Transverse colon (tissue), 4 donors: ENCODE data around the gene KNDC1. TPM values are rescaled to one million over a fixed set of nuclear protein-coding genes. Genes with fewer than 3 reads are reported as not detected.

Source experiments
- DNase-seq: peaks from one replicate; pipeline ENCODE4 v3.0.0-alpha.2; 2019
- H3K27ac ChIP-seq, 4 donors: fragments of 200-600 bp; sonication (generic); 2 replicates each; pipeline ENCODE4 v1.5.1; 2016 to 2018; ENCODE audit warnings: inconsistent platforms in 4 of 4
- H3K27me3 ChIP-seq: fragments of 200-600 bp; sonication (generic); 2 replicates; pipeline ENCODE4 v1.5.1; 2017; ENCODE audit warnings: inconsistent platforms
- H3K36me3 ChIP-seq, 4 donors: fragments of 200-600 bp; sonication (generic); 2 replicates each; pipeline ENCODE4 v1.5.1; 2017 to 2019; ENCODE audit warnings: inconsistent platforms in 4 of 4
- H3K4me1 ChIP-seq, 4 donors: fragments of 200-600 bp; sonication (generic); 2 replicates each; pipeline ENCODE4 v1.5.1; 2017 to 2020; ENCODE audit warnings: inconsistent platforms in 4 of 4
- H3K4me3 ChIP-seq, 4 donors: fragments of 200-600 bp; sonication (generic); 1 replicate in 1 of 4; 2 replicates in 3 of 4; pipeline versions ENCODE4 v1.5.1 to v1.6.1; 2017 to 2019; ENCODE audit warnings: inconsistent platforms in 4 of 4
- H3K9me3 ChIP-seq, 2 donors: fragments of 200-600 bp; sonication (generic); 2 replicates each; pipeline ENCODE4 v1.5.1; 2017 to 2019; ENCODE audit warnings: inconsistent platforms in 2 of 2
- EP300 ChIP-seq: sonication (generic); formaldehyde crosslinking; IDR thresholded peaks from one replicate; pipeline ENCODE4 v1.6.1; 2017; ENCODE audit warnings: antibody characterized with exemption, low read depth
- POLR2A ChIP-seq: fragments of 450-650 bp; IDR thresholded peaks from one replicate; pipeline ENCODE4 v1.6.1; 2016; ENCODE audit warnings: antibody characterized with exemption, mild to moderate bottlenecking, moderate library complexity
- POLR2AphosphoS5 ChIP-seq, 3 donors: sonication (generic); formaldehyde crosslinking; IDR thresholded peaks; one replicate each; pipeline ENCODE4 v1.6.1; 2016; ENCODE audit warnings: antibody characterized with exemption in 3 of 3
- WGBS, 2 donors: methylation state at CpG; one replicate each; pipeline ENCODE4 v1.1.5; 2018; ENCODE audit warnings: low coverage in 1 of 2; 5-methylcytosine and 5-hydroxymethylcytosine counted together
- in situ Hi-C, 4 donors: fragments of 200-750 bp; cut with MboI; loops; one replicate each; pipeline versions ENCODE4 v1.15.0 to v1.15.1; 2017; ENCODE audit warnings: low sequenced_read_pairs in 3 of 4, low pct_ligation_motif_present in 1 of 4, low pct_unique_long_range_greater_than_20kb in 1 of 4
- intact Hi-C: fragments of 100-400 bp; cut with DNase I; formaldehyde crosslinking; loops from one replicate; pipeline ENCODE4 v1.15.1; 2023; ENCODE audit warnings: low total_unique reads
- total RNA-seq, 4 donors: library from RNA; depleted of rRNA; stranded (reverse); fragments of >200 nt; gene quantifications; one replicate each; pipeline ENCODE4 v1.1.0, GENCODE V29; 2016
- TF ChIP-seq, protein P1 (sequence below), 5 experiments: fragments of 200-600 bp in 3 of 5; fragments of 450-650 bp in 2 of 5; sonication (generic) in 3 of 5; IDR thresholded peaks; 1 replicate in 2 of 5; 2 replicates in 3 of 5; pipeline ENCODE4 v1.5.1; 2016 to 2017; ENCODE audit warnings: antibody characterized with exemption in 5 of 5, inconsistent platforms in 3 of 5, mild to moderate bottlenecking in 2 of 5, moderate library complexity in 1 of 5

Gene KNDC1
- total RNA-seq, 4 donors from 2014 or later, result 0.14 to 1.2 TPM; not detected in 2

DNA sequence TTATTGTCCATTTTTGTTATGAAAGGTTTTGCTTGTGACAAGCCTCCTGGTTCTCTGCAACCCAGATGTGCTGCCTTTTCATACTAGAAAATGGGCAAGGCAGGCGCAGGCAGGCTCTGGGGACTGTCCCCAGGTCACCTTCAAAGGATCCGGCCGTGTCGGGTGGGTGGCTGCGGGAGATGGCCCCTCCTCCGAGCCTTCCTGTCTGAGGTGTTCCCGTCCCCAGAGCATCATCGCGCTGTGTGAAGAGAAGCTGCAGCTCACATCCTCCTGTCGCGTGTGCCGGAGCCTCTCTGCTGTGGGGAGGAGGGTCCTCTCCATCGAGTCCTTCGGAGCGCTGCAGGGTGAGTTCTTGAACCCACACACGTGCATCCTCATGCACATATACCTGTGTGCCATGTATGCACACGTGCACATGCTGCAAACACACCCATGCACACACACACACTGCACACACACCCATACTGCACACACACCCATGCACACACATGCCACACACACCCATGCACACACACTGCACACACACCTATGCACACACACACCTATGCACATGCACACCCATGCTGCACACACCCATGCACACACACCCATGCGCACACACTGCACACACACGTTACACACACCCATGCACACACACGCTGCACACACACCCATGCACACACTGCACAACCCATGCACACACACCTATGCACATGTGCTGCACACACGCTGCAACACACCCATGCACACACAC lies 23.8 kb downstream of the KNDC1 start:
- intact Hi-C loops, result no loop called here
- TF ChIP-seq, protein P1, sequence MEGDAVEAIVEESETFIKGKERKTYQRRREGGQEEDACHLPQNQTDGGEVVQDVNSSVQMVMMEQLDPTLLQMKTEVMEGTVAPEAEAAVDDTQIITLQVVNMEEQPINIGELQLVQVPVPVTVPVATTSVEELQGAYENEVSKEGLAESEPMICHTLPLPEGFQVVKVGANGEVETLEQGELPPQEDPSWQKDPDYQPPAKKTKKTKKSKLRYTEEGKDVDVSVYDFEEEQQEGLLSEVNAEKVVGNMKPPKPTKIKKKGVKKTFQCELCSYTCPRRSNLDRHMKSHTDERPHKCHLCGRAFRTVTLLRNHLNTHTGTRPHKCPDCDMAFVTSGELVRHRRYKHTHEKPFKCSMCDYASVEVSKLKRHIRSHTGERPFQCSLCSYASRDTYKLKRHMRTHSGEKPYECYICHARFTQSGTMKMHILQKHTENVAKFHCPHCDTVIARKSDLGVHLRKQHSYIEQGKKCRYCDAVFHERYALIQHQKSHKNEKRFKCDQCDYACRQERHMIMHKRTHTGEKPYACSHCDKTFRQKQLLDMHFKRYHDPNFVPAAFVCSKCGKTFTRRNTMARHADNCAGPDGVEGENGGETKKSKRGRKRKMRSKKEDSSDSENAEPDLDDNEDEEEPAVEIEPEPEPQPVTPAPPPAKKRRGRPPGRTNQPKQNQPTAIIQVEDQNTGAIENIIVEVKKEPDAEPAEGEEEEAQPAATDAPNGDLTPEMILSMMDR (IDR thresholded peaks at IDR 0.05), result no peak
- no peak for TF ChIP-seq POLR2AphosphoS5 (IDR thresholded peaks at IDR 0.05)
- TF ChIP-seq EP300, result no peak
- TF ChIP-seq POLR2A, result no peak

DNA sequence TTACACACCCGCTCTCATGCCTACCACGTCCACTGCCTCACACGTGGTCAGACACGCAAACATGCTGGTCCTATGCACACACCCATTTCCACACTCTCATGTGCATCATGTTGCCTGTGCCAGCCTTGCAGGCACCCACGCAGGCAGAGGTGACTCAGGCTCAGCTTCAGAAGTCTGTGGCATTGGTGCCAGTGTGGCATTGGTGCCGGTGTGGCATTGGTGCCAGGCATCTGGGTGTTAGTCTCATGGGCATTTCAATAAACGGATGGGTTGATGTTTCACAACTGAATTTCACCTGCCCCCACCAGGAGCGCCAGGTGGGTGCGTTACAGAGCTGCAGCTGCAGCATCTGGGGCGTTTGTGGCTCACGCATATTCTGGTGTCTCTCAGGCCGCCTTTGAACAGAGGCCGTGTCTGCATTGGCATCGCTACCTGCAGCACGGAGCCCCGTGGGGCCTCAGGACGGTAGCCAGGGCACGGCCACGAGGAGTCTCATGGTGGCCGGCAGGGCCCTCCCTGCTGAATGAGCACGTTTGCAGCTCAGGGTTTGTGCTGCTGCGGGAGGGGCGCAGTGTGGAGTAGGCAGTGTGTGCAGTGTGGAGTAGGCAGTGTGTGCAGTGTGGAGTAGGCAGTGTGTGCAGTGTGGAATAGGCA lies 24.7 kb downstream of the KNDC1 start:
- intact Hi-C loops (no loop called here), in situ Hi-C loops (no loop called here)
- Histone ChIP-seq H3K27ac (no peak overlapping the region), H3K4me3 (no peak overlapping the region), H3K36me3 (no peaks in the 10 kb centered on the region), H3K4me1 (no peaks in the 10 kb centered on the region), H3K27me3 (no peaks in the 10 kb centered on the region), H3K9me3 (no peaks in the 10 kb centered on the region)
- TF ChIP-seq EP300 (no peak), POLR2AphosphoS5 (IDR thresholded peaks at IDR 0.05) (no peak), POLR2A (no peak)
- TF ChIP-seq, protein P1 (IDR thresholded peaks at IDR 0.05), result no peak
- no peak for DNase-seq
- whole genome bisulfite sequencing, 2 donors, result 78 to 86% methylated on average over 4 to 23 of the region's 23 CpGs

More for the DNA sequence above, 23.8 kb downstream of the KNDC1 start:
- in situ Hi-C loops, result no loop called here
- WGBS, 2 donors, result 75% methylated on average over 18 of the region's 21 CpGs; no CpG with 5 or more reads in 1 of the 2 donors
- H3K36me3 ChIP-seq, result no peaks in the 10 kb centered on the region
- no peak overlapping the region for H3K27ac ChIP-seq
- H3K4me3 ChIP-seq, result no peak overlapping the region
- H3K4me1 ChIP-seq, result no peaks in the 10 kb centered on the region
- H3K9me3 ChIP-seq, result no peaks in the 10 kb centered on the region
- no peak for DNase-seq
- H3K27me3 ChIP-seq, result no peaks in the 10 kb centered on the region

DNA sequence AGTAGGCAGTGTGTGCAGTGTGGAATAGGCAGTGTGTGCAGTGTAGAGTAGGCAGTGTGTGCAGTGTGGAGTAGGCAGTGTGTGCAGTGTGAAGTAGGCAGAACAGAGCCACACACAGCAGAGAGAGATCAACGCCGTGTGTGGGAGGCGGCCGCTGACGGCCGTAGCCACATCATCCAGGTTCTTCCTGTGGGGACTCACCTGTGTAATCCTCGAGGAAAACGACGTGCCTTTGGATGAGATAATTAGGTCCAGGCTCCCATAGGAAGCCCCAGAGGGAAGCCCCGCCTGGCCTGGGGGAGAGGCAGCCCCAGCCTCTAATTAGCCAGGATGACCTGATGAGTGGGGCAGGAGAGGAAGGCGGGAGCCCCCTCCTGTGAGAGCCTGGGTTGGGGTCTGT lies 25.4 kb downstream of the KNDC1 start:
- no peaks in the 10 kb centered on the region for H3K27me3 ChIP-seq
- in situ Hi-C loops (no loop called here), intact Hi-C loops (no loop called here)
- no peaks in the 10 kb centered on the region for H3K9me3 ChIP-seq
- no peak for TF ChIP-seq EP300
- TF ChIP-seq, protein P1 (IDR thresholded peaks at IDR 0.05), result no peak
- no peak for TF ChIP-seq POLR2AphosphoS5 (IDR thresholded peaks at IDR 0.05)
- TF ChIP-seq POLR2A, result no peak
- H3K4me3 ChIP-seq, result no peak overlapping the region
- 68% methylated on average over 11 of the region's 11 CpGs; no CpG with 5 or more reads in 1 of the 2 donors for WGBS, 2 donors
- H3K4me1 ChIP-seq, result no peaks in the 10 kb centered on the region
- no peaks in the 10 kb centered on the region for H3K36me3 ChIP-seq
- no peak overlapping the region for H3K27ac ChIP-seq
- no peak for DNase-seq

DNA sequence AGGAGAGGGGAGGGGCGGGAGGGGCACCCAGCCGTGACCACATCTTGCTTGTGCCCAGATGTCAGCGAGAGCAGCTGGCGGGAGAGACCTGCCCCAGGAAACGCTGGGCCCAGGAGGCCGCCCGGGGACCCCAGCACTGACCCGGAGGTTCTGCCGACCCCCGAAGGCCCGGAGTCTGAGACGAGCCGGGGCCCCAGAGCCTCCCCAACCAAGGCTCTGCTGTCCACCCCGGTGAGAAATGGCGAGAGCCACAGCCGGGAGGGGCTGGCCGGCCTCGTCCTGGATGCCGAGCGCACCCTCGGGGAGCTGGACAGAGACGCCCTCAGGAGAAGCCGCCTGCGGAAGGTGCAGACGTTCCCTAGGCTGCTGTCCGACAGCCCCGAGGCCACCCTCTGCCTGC lies 25.9 kb downstream of the KNDC1 start:
- WGBS, 2 donors, result 77% methylated on average over 22 of the region's 27 CpGs; no CpG with 5 or more reads in 1 of the 2 donors
- H3K4me3 ChIP-seq, result no peak overlapping the region
- no peaks in the 10 kb centered on the region for H3K4me1 ChIP-seq
- H3K27me3 ChIP-seq, result no peaks in the 10 kb centered on the region
- no peak for TF ChIP-seq POLR2A
- no peak for TF ChIP-seq EP300
- TF ChIP-seq, protein P1 (IDR thresholded peaks at IDR 0.05), result no peak
- TF ChIP-seq POLR2AphosphoS5 (IDR thresholded peaks at IDR 0.05), result no peak
- H3K9me3 ChIP-seq, result no peaks in the 10 kb centered on the region
- H3K27ac ChIP-seq, result no peak overlapping the region
- intact Hi-C loops, result no loop called here
- no peaks in the 10 kb centered on the region for H3K36me3 ChIP-seq
- in situ Hi-C loops, result no loop called here
- DNase-seq, result no peak
